Esophagus squamous epithelium (tissue), 5 donors: Measurements from ENCODE around the gene MAP4K4. TPM values are rescaled to one million over a fixed set of nuclear protein-coding genes. Genes with fewer than 3 reads are reported as not detected.

Experiments
- DNase-seq: peaks from one replicate; lab custom pipeline; 2025; lab: John Stamatoyannopoulos, UW
- H3K27ac ChIP-seq, 4 donors: fragments of 200-600 bp; sonication (generic); one replicate each; pipeline ENCODE4 v1.5.1; 2016 to 2019; ENCODE audit warnings: mild to moderate bottlenecking in 1 of 4
- H3K27me3 ChIP-seq, 4 donors: fragments of 200-600 bp; sonication (generic); 1 replicate in 3 of 4; 2 replicates in 1 of 4; pipeline versions ENCODE4 v1.5.1 to v1.6.0; 2017 to 2021; ENCODE audit warnings: antibody characterized with exemption in 1 of 4
- H3K36me3 ChIP-seq, 3 donors: fragments of 200-600 bp; sonication (generic); one replicate each; pipeline ENCODE4 v1.5.1; 2016 to 2019
- H3K4me1 ChIP-seq, 3 donors: fragments of 200-600 bp; sonication (generic); one replicate each; pipeline ENCODE4 v1.5.1; 2017 to 2019
- H3K4me3 ChIP-seq, 4 donors: fragments of 200-600 bp; sonication (generic); 1 replicate in 3 of 4; 2 replicates in 1 of 4; pipeline ENCODE4 v1.5.1; 2016 to 2019; ENCODE audit warnings: mild to moderate bottlenecking in 2 of 4, moderate library complexity in 1 of 4
- H3K9me3 ChIP-seq, 3 donors: fragments of 200-600 bp; sonication (generic); one replicate each; pipeline ENCODE4 v1.5.1; 2016 to 2019
- POLR2A ChIP-seq, 4 donors: fragments of 450-650 bp; IDR thresholded peaks; one replicate each; pipeline ENCODE4 v1.6.1; 2017; ENCODE audit warnings: antibody characterized with exemption in 4 of 4, mild to moderate bottlenecking in 4 of 4, moderate library complexity in 3 of 4
- WGBS, 2 donors: methylation state at CpG; one replicate each; pipeline ENCODE4 v1.1.5; 2018; 5-methylcytosine and 5-hydroxymethylcytosine counted together
- intact Hi-C: fragments of 100-400 bp; cut with DNase I; formaldehyde crosslinking; loops from one replicate; pipeline ENCODE4 v1.15.0; 2022
- total RNA-seq, 4 donors: library from RNA; depleted of rRNA; stranded (reverse); fragments of >200 nt; gene quantifications; one replicate each; pipeline ENCODE4 v1.1.0, GENCODE V29; 2016
- TF ChIP-seq, protein P1 (sequence below), 6 experiments: fragments of 450-650 bp in 4 of 6; fragments of 200-600 bp in 2 of 6; sonication (generic) in 2 of 6; IDR thresholded peaks; one replicate each; pipeline ENCODE4 v1.5.1; 2016 to 2019; ENCODE audit warnings: antibody characterized with exemption in 6 of 6, mild to moderate bottlenecking in 4 of 6, moderate library complexity in 4 of 6
- donor health status: DM: yes; HTN: yes; CAD: no.

MAP4K4 gene
- total RNA-seq, 4 donors from 2014 or later, result 46.0 to 121 (median 53.9) TPM

DNA sequence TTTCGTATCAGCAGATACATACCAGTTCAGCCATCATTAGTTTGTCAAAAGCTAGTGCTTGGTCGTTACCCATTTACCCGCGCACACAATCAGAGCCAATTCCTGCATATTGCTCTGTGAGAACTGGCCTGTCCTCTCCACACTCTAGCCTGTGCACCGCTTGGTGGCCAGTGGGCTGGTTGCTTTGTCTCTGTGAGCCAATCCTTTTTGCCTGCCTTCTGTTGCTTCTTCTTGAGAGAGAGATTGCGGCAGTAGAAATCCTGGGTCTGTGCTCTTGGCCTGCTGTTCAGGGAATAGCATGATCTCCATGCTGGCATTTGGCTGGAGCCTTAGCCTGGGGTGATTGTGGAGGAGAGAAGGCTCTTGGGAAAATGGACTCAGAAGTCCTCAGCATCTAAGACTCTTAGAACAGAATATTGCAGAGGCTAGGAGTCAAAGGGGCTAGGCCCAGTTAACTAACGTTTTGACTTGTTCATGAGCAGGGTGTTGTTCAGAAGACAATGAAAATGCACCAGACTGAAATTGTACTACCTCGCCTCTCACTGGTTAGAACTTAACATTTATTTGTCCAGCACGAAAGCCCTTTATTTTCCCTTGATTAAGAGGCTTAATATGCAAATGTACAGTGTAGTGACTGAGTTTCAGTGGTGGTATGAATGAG is 37.1 kb downstream of the MAP4K4 start:
- no peak for TF ChIP-seq POLR2A (IDR thresholded peaks at IDR 0.05)
- TF ChIP-seq, protein P1, sequence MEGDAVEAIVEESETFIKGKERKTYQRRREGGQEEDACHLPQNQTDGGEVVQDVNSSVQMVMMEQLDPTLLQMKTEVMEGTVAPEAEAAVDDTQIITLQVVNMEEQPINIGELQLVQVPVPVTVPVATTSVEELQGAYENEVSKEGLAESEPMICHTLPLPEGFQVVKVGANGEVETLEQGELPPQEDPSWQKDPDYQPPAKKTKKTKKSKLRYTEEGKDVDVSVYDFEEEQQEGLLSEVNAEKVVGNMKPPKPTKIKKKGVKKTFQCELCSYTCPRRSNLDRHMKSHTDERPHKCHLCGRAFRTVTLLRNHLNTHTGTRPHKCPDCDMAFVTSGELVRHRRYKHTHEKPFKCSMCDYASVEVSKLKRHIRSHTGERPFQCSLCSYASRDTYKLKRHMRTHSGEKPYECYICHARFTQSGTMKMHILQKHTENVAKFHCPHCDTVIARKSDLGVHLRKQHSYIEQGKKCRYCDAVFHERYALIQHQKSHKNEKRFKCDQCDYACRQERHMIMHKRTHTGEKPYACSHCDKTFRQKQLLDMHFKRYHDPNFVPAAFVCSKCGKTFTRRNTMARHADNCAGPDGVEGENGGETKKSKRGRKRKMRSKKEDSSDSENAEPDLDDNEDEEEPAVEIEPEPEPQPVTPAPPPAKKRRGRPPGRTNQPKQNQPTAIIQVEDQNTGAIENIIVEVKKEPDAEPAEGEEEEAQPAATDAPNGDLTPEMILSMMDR (IDR thresholded peaks at IDR 0.05), result no peak
- H3K4me1 ChIP-seq, result peaks cover 6 to 72% (median 46%) of the 10 kb centered on the region in 3 donors
- no peaks in the 10 kb centered on the region for H3K27me3 ChIP-seq
- H3K4me3 ChIP-seq, result no peak overlapping the region
- DNase-seq, result no peak
- intact Hi-C loops, result no loop called here
- H3K36me3 ChIP-seq, result no peaks in the 10 kb centered on the region
- H3K27ac ChIP-seq, result no peak overlapping the region
- no peaks in the 10 kb centered on the region for H3K9me3 ChIP-seq
- 73 to 84% methylated on average over 9 of the region's 9 CpGs for WGBS, 2 donors

DNA sequence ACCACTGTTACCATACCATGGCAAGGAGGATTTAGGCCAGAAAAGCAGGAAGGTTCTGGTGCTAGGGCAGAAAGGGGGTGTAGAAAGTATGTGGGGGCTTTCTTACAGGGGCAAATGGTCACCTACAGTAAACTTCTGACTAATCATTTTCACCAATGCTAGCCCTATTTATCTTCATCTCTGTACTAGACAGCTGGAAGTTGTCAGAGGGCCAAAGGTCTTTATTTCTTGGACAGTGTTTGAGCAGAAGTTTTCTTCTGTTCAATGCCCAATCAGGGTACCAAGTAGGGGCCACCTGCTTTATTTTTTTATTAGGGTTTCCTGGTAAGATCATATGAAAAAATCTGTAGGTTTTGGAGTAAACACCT is 37.6 kb downstream of the MAP4K4 start:
- intact Hi-C loops, result no loop called here
- Histone ChIP-seq H3K9me3 (no peaks in the 10 kb centered on the region), H3K27ac (no peak overlapping the region), H3K4me1 (peaks cover 6 to 69% (median 46%) of the 10 kb centered on the region in 3 donors), H3K36me3 (no peaks in the 10 kb centered on the region), H3K27me3 (no peaks in the 10 kb centered on the region), H3K4me3 (no peak overlapping the region)
- no peak for DNase-seq
- TF ChIP-seq, protein P1 (IDR thresholded peaks at IDR 0.05), result no peak
- TF ChIP-seq POLR2A (IDR thresholded peaks at IDR 0.05), result no peak

DNA sequence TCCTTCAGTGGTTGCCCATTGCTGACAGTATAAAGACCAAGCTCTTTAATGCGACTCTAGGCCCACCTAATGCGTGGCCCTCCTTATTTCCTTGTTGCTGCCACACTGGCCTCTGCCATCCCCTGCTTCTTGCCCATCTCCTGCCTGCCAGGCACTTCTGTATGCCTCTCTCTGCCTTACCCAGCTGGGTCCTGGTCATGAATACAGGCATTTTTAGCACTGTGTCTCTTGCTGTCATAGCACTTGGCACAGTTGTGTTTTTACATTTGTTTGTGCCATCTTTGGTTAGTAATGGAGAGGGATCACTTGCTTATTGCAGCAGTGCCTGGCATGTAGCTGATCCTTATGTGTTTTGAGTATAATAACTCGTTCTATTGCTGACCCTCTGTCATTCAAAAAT is 38.7 kb downstream of the MAP4K4 start:
- Histone ChIP-seq H3K9me3 (no peaks in the 10 kb centered on the region), H3K27ac (peak overlapping the region in 2 of 4 donors; percentile 25 to 64), H3K27me3 (no peaks in the 10 kb centered on the region), H3K4me1 (peaks cover 6 to 77% (median 46%) of the 10 kb centered on the region in 3 donors), H3K4me3 (no peak overlapping the region), H3K36me3 (no peaks in the 10 kb centered on the region)
- no peak for DNase-seq
- no peak for TF ChIP-seq POLR2A (IDR thresholded peaks at IDR 0.05)
- TF ChIP-seq, protein P1 (IDR thresholded peaks at IDR 0.05), result no peak
- intact Hi-C loops, result no loop called here
- 60 to 67% methylated on average over 3 of the region's 3 CpGs for WGBS, 2 donors

DNA sequence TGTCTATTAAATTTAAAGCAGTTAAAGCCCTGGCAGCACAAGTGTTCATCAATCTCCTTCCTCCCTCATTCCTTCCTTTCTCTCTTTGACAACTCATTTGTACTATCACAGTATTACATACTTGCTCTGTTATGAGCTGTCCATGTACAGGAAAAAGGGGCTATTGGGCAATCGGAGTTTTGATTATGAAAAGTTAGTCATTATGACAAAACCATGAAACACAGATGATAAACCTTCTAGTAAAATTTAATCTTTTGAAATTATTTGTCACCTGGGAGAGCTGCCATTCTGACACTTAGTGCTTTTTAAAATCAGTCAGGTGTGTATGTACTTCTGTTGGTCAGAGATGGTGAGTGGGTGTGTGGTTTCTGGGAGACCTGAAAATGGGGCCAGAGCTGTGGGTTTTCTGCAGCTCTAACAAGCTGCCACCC is 39.4 kb downstream of the MAP4K4 start:
- intact Hi-C loops, result no loop called here
- Histone ChIP-seq H3K9me3 (no peaks in the 10 kb centered on the region), H3K27me3 (no peaks in the 10 kb centered on the region), H3K36me3 (no peaks in the 10 kb centered on the region), H3K4me3 (no peak overlapping the region), H3K4me1 (peaks cover 7 to 83% (median 52%) of the 10 kb centered on the region in 3 donors), H3K27ac (peak overlapping the region in 3 of 4 donors; percentile 25 to 64 (median 55))
- TF ChIP-seq POLR2A (IDR thresholded peaks at IDR 0.05), result no peak
- DNase-seq, result no peak
- 4 to 18% methylated on average over 1 of the region's 1 CpG for WGBS, 2 donors

DNA sequence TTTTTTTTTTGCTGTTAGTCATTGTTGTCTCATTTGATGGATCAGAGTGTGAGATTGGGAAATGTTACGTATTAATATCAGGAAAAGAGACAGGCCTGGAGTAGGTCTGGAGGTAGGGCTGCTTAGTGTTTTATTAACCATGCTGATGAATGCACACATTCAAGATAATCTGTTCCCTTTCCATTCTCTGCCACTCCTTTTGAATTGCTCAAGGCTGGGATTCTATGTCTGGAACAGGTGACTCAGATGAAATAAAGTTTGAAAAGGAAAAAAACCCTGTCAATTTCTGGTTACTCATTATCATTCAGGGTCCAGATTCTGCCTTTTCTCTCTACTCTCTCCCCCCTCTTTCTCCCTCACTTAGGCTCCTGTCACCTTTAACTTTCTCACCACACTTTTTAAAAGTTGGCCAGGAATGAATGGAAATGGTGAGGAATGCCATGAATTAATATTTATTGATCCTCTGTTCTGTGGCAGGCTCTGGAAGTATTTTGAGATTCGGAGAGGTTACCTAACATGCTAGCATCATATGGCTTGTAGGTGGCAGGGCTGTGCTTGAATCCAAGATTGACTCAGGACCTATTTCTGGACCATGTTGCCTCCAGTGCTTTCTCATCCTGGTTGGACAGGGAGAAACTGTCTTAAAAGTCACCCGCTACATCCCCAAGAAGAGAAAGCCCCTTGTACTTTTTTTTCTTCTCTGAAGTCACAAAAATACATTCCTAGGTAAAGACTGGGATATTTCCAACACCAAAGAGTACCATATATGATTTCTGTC is 40.2 kb downstream of the MAP4K4 start:
- intact Hi-C loops, result no loop called here
- Histone ChIP-seq H3K27me3 (no peaks in the 10 kb centered on the region), H3K36me3 (no peaks in the 10 kb centered on the region), H3K27ac (peak overlapping the region; percentile 5 to 42 (median 40)), H3K9me3 (no peaks in the 10 kb centered on the region), H3K4me3 (no peak overlapping the region), H3K4me1 (peaks cover 15 to 86% (median 54%) of the 10 kb centered on the region in 3 donors)
- DNase-seq, result no peak
- TF ChIP-seq, protein P1 (IDR thresholded peaks at IDR 0.05), result no peak
- TF ChIP-seq POLR2A (IDR thresholded peaks at IDR 0.05), result no peak
- WGBS, 2 donors, result 57 to 72% methylated on average over 3 of the region's 3 CpGs
